Measurements from ENCODE around the gene AARS1. TPM values are rescaled to one million over a fixed set of nuclear protein-coding genes. Genes with fewer than 3 reads are reported as not detected.
"Not testable (repeated sequence)": the region's sequence is repeated elsewhere in the genome, so short reads cannot be mapped to it uniquely, and the experiment has no call there.

Gene AARS1
- polyA plus RNA-seq, 3 donors, result 13.9 to 16.6 (median 16.3) TPM

DNA sequence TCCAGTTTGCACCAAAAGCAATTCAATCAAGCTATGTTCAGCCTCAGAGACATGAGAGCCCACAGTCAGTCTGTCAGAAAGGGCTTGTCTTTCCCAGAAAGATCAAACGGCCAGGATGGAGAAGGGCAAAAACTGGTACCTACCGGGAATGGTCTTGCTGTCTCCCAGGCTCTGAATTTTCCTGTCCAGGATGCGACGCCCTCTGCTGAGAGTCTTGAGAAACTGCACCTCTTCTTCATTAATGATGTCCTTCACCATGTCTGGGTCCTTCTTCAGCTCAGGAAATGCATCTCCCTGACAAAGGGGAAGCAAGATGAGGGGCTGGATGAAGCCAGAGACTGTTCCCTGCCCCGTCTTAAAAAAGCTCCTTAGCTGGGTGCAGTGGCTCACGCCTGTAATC lies 21.8 kb downstream of the AARS1 start:
- 45% methylated on average over 6 of the region's 6 CpGs for WGBS (ENCODE audit: insufficient coverage)
- no peak overlapping the region for H3K4me2 ChIP-seq (replicated peaks; ENCODE audit: extremely low read depth, low read length, poor library complexity, severe bottlenecking)
- no peaks in the 10 kb centered on the region for H4K20me1 ChIP-seq (ENCODE audit: insufficient read depth, low read length)
- no peak overlapping the region for H3K4me3 ChIP-seq (replicated peaks in 1 of 3; ENCODE audit: low read depth in 2 of 3, low read length in 3 of 3)
- TF ChIP-seq, protein P1, sequence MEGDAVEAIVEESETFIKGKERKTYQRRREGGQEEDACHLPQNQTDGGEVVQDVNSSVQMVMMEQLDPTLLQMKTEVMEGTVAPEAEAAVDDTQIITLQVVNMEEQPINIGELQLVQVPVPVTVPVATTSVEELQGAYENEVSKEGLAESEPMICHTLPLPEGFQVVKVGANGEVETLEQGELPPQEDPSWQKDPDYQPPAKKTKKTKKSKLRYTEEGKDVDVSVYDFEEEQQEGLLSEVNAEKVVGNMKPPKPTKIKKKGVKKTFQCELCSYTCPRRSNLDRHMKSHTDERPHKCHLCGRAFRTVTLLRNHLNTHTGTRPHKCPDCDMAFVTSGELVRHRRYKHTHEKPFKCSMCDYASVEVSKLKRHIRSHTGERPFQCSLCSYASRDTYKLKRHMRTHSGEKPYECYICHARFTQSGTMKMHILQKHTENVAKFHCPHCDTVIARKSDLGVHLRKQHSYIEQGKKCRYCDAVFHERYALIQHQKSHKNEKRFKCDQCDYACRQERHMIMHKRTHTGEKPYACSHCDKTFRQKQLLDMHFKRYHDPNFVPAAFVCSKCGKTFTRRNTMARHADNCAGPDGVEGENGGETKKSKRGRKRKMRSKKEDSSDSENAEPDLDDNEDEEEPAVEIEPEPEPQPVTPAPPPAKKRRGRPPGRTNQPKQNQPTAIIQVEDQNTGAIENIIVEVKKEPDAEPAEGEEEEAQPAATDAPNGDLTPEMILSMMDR (IDR thresholded peaks at IDR 0.05), result peak; percentile 83
- peaks cover 58 to 85% of the 10 kb centered on the region in 2 donors for H3K36me3 ChIP-seq (replicated peaks in 1 of 2; ENCODE audit: control insufficient read depth in 1 of 2, insufficient read depth in 2 of 2, low read length in 2 of 2)
- Mint-ChIP-seq H3K27me3 (ENCODE audit: low read depth in 3 of 3) (peaks cover 0 to 2% (median 0%) of the 10 kb centered on the region in 3 donors), H3K27ac (peak overlapping the region in 1 of 7 donors; percentile 63), H3K36me3 (peaks cover 62 to 88% of the 10 kb centered on the region in 2 donors), H3K4me3 (no peak overlapping the region), H3K9me3 (no peaks in the 10 kb centered on the region), H3K4me1 (no peaks in the 10 kb centered on the region)
- no peak overlapping the region for H2AFZ ChIP-seq (ENCODE audit: insufficient read depth, low read depth, low read length, poor library complexity, severe bottlenecking)
- no peaks in the 10 kb centered on the region for H3K27me3 ChIP-seq (ENCODE audit: control insufficient read depth in 2 of 2, insufficient read depth in 2 of 2, low read length in 2 of 2)
- H3K4me1 ChIP-seq (ENCODE audit: control insufficient read depth in 1 of 2, insufficient read depth in 2 of 2, low read length in 2 of 2), result no peaks in the 10 kb centered on the region
- no peaks in the 10 kb centered on the region for H3K79me2 ChIP-seq (ENCODE audit: insufficient read depth, low read length)
- no peak overlapping the region for H3K9ac ChIP-seq (ENCODE audit: insufficient read depth, low read length, poor library complexity, severe bottlenecking)
- intact Hi-C loops (cut with micrococcal nuclease), result no loop called here
- H3K27ac ChIP-seq (ENCODE audit: low read depth in 1 of 2, low read length in 2 of 2), result no peak overlapping the region
- DNase-seq, result peak; percentile 13 to 47 (median 43)
- no peaks in the 10 kb centered on the region for H3K9me3 ChIP-seq (replicated peaks in 1 of 2; ENCODE audit: control insufficient read depth in 1 of 2, insufficient read depth in 1 of 2, low read length in 2 of 2)

DNA sequence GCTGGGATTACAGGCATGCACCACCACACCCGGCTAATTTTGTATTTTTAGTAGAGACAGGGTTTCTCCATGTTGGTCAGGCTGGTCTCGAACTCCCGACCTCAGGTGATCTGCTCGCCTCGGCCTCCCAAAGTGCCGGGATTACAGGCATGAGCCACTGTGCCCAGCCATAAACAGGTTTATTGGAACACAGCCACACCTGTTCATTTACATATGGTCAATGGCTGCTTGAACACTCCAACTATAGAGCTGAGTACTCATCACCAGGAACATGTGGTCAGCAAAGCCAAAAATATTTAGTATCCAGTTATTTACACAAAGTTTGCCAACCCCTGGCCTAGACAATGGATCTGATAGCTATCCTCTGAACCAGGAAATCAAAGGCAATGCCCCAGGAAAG lies 29.4 kb downstream of the AARS1 start:
- H3K27me3 ChIP-seq (ENCODE audit: control insufficient read depth in 2 of 2, insufficient read depth in 2 of 2, low read length in 2 of 2); H3K9ac ChIP-seq (ENCODE audit: insufficient read depth, low read length, poor library complexity, severe bottlenecking); H3K9me3 ChIP-seq (replicated peaks in 1 of 2; ENCODE audit: control insufficient read depth in 1 of 2, insufficient read depth in 1 of 2, low read length in 2 of 2); DNase-seq; H3K27me3 Mint-ChIP-seq (ENCODE audit: low read depth in 3 of 3); H3K27ac Mint-ChIP-seq; H4K20me1 ChIP-seq (ENCODE audit: insufficient read depth, low read length); H3K4me1 ChIP-seq (ENCODE audit: control insufficient read depth in 1 of 2, insufficient read depth in 2 of 2, low read length in 2 of 2); H3K4me3 ChIP-seq (replicated peaks in 1 of 3; ENCODE audit: low read depth in 2 of 3, low read length in 3 of 3); H3K9me3 Mint-ChIP-seq; H3K4me1 Mint-ChIP-seq; intact Hi-C loops (cut with micrococcal nuclease); H3K79me2 ChIP-seq (ENCODE audit: insufficient read depth, low read length); H3K4me2 ChIP-seq (replicated peaks; ENCODE audit: extremely low read depth, low read length, poor library complexity, severe bottlenecking); H3K4me3 Mint-ChIP-seq; H3K27ac ChIP-seq (ENCODE audit: low read depth in 1 of 2, low read length in 2 of 2); H2AFZ ChIP-seq (ENCODE audit: insufficient read depth, low read depth, low read length, poor library complexity, severe bottlenecking): not testable (repeated sequence)
- 96% methylated on average over 3 of the region's 6 CpGs for WGBS (ENCODE audit: insufficient coverage)
- H3K36me3 ChIP-seq (replicated peaks in 1 of 2; ENCODE audit: control insufficient read depth in 1 of 2, insufficient read depth in 2 of 2, low read length in 2 of 2), result peaks cover 53 to 90% of the 10 kb centered on the region in 2 donors
- H3K36me3 Mint-ChIP-seq, result peaks cover 59 to 94% of the 10 kb centered on the region in 2 donors

Measured in CD14-positive monocyte (primary cell).